HG03521 (cell line): ENCODE measurements around the gene ANKRD34A.

Experiments
- ATAC-seq: cut with Tn5 transposase; IDR thresholded peaks from one replicate; pipeline ENCODE4 v1.9.1; 2021; ENCODE audit warnings: mild to moderate bottlenecking, moderate library complexity; ENCODE audit not compliant: unreplicated experiment

Gene ANKRD34A

GRCh38 chr1:145974721-145975120 is 10.3 kb upstream of the ANKRD34A start:
- no peak for ATAC-seq

GRCh38 chr1:145972580-145972979 is 8.2 kb upstream of the ANKRD34A start:
- ATAC-seq, result no peak

- no peak for ATAC-seq
Measured at GRCh38 chr1:145967288-145967687, 2.9 kb upstream of the ANKRD34A start.

GRCh38 chr1:145965119-145965744 is 857 bp upstream of the ANKRD34A start:
- no peak for ATAC-seq

GRCh38 chr1:145963265-145964019 is 933 bp downstream of the ANKRD34A start:
- ATAC-seq, result no peak

- ATAC-seq, result no peak
Measured at GRCh38 chr1:145962157-145963102, 1.9 kb downstream of the ANKRD34A start.

GRCh38 chr1:145961425-145962156 is 2.8 kb downstream of the ANKRD34A start:
- ATAC-seq, result no peak

- ATAC-seq, result no peak
Measured at GRCh38 chr1:145961109-145961424, 3.3 kb downstream of the ANKRD34A start.

GRCh38 chr1:145960468-145961108 is 3.8 kb downstream of the ANKRD34A start:
- no peak for ATAC-seq

GRCh38 chr1:145959957-145960467 is 4.4 kb downstream of the ANKRD34A start:
- no peak for ATAC-seq

- no peak for ATAC-seq
Measured at GRCh38 chr1:145959333-145959732, 5.0 kb downstream of the ANKRD34A start.

GRCh38 chr1:145958734-145959133 is 5.6 kb downstream of the ANKRD34A start:
- no peak for ATAC-seq

- peak; percentile 86 for ATAC-seq
Measured at GRCh38 chr1:145957443-145958319, 6.7 kb downstream of the ANKRD34A start, which contains the start of gene LIX1L. Gene LIX1L (minus strand): TSS chr1:145958017. CDS start chr1:145957927, 90 bp downstream.

- ATAC-seq, result no peak
Measured at GRCh38 chr1:145956781-145957442, 7.5 kb downstream of the ANKRD34A start.

- no peak for ATAC-seq
Measured at GRCh38 chr1:145956361-145956760, 8.0 kb downstream of the ANKRD34A start.

GRCh38 chr1:145955436-145955835 is 8.9 kb downstream of the ANKRD34A start:
- ATAC-seq, result no peak

- ATAC-seq, result no peak
Measured at GRCh38 chr1:145953861-145954260, 10.5 kb downstream of the ANKRD34A start.

GRCh38 chr1:145952903-145953302 is 11.5 kb downstream of the ANKRD34A start:
- ATAC-seq, result no peak

GRCh38 chr1:145951526-145951925 is 12.8 kb downstream of the ANKRD34A start:
- ATAC-seq, result no peak
